ENCODE data around the gene CCRL2.

The CCRL2 gene, protein sequence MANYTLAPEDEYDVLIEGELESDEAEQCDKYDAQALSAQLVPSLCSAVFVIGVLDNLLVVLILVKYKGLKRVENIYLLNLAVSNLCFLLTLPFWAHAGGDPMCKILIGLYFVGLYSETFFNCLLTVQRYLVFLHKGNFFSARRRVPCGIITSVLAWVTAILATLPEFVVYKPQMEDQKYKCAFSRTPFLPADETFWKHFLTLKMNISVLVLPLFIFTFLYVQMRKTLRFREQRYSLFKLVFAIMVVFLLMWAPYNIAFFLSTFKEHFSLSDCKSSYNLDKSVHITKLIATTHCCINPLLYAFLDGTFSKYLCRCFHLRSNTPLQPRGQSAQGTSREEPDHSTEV

DNA sequence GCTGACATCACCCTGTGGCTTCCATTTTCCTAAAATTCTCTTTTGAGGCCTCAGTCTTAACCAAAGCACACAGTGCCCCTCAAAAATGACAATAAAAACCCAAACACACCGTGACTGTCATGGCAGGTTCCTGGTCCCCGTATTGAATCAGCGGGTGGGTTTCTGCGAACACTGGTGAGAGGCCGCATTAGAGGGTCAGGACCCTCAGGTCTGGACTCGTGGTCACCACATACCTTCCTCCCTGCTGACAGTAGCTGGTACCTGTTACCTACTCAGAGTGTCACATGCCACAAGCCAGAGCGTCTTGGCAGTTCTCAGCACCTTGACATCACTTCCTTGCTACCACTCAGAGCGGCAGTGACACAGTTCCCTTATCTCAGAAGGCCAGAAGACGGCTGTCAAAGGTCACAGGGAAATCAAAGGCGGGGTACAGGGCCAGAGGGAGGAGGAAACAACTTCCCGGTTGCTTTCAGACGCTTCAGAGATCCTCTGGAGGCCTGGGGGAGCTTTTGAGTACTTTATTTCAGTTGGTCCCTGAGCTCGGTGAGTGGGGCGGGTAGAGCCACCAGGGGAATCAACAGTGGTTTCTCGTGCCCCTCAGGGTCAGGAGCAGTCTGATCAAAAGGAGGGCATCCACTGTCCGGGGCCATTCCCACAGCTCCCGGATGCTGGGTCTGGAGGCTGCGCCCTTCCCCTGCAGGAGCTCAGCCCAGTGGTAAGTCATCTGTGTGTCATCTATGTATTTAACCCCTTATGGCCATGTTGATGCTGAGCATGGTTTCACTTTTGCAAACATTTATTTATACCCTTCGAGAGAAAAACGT is at the start of gene CCRL2, which contains the start of gene CCR5AS:
Gene CCRL2 (plus strand): TSS at position 472 of the 824 bp plus-strand sequence. CDS start 821 bp downstream, outside the sequence.
Gene CCR5AS (minus strand): TSS at position 279 of the 824 bp plus-strand sequence.
- no peak for DNase-seq

DNA sequence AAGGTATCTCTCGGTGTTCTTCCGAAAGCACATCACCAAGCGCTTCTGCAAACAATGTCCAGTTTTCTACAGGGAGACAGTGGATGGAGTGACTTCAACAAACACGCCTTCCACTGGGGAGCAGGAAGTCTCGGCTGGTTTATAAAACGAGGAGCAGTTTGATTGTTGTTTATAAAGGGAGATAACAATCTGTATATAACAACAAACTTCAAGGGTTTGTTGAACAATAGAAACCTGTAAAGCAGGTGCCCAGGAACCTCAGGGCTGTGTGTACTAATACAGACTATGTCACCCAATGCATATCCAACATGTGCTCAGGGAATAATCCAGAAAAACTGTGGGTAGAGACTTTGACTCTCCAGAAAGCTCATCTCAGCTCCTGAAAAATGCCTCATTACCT is 48.6 kb upstream of the CCRL2 start:
- DNase-seq: no peak

DNA sequence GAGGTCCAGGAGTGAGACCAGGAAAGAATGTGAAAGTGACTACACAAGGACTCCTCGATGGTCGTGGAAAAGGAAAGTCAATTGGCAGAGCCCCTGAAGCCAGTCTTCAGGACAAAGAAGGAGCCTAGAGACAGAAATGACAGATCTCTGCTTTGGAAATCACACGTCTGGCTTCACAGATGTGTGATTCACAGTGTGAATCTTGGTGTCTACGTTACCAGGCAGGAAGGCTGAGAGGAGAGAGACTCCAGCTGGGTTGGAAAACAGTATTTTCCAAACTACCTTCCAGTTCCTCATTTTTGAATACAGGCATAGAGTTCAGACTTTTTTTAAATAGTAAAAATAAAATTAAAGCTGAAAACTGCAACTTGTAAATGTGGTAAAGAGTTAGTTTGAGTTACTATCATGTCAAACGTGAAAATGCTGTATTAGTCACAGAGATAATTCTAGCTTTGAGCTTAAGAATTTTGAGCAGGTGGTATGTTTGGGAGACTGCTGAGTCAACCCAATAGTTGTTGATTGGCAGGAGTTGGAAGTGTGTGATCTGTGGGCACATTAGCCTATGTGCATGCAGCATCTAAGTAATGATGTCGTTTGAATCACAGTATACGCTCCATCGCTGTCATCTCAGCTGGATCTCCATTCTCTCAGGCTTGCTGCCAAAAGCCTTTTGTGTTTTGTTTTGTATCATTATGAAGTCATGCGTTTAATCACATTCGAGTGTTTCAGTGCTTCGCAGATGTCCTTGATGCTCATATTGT is 47.1 kb upstream of the CCRL2 start:
- no peak for DNase-seq

DNA sequence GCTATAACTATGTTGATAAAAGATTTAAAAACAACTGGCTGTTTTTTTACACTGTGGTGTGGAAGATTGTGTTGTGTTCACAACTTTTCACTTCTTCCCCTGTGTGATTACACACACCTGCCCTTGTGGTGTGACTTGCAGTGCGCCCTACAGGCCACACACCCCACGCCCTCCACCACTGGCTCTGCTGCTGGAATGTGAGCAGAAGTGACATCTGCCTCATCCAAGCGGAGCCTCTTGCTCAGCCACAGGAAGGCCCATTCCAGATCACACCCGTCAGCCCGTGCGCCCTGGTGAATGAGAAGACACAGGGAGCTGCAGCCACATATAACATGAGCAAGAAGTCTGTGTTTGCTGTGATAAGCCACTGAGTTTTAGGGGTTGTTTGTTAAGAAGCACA is 46.2 kb upstream of the CCRL2 start:
- DNase-seq: no peak

DNA sequence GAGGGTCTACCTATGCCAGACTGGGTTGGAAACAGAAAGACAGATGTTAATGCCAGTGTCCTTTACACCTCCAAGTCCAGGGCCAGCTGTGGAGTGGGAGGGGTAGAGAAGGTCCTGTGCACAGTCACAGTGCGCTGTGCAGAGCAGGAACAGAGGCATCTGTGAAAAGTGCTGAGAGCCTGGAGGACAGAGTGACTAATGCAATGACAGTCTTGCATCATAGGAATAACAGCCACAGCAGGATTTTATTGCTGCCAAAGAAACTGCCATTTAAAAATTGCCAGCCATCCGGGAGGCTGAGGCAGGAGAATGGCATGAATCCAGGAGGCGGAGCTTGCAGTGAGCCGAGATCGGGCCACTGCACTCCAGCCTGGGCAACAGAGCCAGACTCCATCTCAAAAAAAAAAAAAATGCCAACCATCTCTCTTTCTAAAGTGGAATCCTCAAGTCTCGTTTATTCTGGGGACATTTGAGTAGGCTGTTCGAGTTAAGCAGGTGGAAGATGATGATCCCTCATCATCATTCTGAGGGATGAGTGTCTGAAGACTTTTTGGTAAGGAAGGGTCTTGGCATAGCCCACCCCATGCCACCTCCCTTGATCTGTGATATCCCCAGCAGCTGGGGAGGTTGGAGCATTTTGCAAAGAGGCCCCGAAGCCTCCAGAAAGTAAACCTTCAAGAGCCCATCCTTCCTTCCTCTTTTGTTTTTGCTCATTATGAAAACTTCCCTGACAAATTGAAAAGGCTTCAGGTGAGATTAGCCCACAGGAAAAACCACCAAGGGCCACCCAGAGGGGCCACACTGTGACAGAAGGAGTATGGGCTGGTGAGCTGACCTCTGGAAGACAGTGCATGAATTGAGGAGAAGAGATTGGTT is 45.4 kb upstream of the CCRL2 start:
- no peak for DNase-seq

DNA sequence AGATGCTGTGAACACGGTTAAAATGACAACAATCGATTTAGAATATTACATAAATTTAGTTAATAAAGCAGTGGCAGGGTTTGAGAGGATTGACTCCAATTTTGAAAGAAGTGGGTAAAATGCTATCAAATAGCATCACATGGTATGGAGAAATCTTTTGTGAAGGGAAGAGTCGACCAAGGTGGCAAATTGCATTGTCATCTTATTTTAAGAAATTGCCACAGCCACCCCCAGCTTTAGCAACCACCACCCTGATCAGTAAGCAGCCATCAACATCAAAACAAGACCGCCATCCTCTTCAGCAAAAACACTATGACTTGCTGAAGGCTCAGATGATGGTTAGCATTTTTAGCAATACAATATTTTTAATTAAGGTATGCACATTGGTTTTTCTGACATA is 42.0 kb upstream of the CCRL2 start:
- DNase-seq: no peak

DNA sequence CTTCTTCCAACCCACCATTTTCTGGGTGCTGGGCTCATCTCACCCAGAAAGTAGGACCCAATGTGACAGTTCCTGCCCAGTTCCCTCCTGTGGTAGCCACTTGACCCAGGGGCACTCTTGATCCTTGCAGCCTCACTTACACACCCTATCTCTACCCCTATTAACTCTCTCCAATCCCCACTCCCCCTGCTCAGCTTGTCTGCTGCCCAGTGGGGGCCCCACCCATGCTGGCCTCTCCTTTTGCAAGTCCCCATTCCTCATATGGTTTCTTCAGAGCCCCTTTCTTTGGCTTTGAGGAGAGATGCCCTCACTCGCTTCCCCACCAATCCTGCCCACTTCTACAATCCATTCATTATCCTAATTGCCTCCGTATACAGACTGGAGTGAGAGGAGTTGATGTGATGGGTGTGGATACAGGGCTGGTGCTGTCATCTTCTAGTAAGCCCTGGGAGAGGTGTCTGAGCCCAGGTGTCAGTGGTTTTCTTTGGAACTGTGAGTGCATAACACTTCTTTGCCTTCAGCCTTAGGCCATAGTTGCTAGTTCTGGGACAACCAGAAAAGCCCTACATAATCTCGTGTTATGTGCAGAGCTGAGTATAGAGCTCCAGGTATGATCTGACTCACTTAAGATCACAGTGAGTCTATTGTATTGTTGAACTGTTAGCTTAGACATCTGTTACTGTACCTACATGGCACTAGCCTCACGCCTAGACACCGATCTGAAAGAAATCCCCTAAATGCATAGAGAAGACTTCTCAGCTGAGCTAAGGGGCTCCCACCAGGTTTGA is 41.1 kb upstream of the CCRL2 start:
- DNase-seq: no peak

DNA sequence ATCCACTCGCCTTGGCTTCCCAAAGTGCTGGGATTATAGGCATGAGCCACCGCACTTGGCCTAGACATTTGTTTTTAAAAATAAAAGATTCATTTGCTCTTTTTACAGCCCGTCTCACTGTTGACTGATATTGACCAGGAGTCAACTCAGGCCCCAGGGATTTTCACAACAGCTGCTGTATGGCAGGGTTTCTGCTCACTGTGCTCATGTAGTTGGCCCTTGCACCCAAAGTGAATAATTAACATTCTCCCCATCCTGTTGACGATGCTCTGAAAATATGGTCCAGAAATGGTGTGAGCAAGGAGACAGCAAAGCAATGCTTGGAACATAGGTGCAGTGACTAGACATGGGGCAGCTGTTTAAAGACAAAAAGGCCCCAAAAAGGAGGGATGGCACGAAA is 39.2 kb upstream of the CCRL2 start:
- no peak for DNase-seq

DNA sequence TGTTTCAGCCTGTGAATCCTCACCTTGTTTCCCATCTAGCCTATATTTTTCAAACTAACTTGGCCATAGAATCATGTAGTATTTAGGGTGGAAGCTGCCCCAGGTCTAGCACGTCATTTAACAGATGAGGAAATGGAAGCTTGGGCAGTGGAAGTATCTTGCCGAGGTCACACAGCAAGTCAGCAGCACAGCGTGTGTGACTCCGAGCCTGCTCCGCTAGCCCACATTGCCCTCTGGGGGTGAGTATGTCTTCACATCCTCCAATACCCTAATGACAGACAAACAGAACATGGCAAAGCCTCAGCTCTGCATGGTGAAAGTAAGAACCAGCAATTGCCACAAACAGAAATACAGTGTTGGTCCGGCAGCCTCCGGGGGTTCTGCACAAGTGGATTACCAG is 38.5 kb upstream of the CCRL2 start:
- DNase-seq: no peak

DNA sequence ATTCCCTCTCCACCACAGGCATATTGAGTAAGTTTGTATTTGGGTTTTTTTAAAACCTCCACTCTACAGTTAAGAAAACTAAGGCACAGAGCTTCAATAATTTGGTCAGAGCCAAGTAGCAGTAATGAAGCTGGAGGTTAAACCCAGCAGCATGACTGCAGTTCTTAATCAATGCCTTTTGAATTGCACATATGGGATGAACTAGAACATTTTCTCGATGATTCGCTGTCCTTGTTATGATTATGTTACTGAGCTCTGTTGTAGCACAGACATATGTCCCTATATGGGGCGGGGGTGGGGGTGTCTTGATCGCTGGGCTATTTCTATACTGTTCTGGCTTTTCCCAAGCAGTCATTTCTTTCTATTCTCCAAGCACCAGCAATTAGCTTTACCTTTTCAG is 37.9 kb upstream of the CCRL2 start:
- DNase-seq: no peak

DNA sequence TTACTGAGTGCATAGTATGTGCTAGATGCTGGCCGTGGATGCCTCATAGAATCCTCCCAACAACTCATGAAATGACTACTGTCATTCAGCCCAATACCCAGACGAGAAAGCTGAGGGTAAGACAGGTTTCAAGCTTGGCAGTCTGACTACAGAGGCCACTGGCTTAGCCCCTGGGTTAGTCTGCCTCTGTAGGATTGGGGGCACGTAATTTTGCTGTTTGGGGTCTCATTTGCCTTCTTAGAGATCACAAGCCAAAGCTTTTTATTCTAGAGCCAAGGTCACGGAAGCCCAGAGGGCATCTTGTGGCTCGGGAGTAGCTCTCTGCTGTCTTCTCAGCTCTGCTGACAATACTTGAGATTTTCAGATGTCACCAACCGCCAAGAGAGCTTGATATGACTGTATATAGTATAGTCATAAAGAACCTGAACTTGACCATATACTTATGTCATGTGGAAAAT is 37.4 kb upstream of the CCRL2 start:
- DNase-seq: no peak

DNA sequence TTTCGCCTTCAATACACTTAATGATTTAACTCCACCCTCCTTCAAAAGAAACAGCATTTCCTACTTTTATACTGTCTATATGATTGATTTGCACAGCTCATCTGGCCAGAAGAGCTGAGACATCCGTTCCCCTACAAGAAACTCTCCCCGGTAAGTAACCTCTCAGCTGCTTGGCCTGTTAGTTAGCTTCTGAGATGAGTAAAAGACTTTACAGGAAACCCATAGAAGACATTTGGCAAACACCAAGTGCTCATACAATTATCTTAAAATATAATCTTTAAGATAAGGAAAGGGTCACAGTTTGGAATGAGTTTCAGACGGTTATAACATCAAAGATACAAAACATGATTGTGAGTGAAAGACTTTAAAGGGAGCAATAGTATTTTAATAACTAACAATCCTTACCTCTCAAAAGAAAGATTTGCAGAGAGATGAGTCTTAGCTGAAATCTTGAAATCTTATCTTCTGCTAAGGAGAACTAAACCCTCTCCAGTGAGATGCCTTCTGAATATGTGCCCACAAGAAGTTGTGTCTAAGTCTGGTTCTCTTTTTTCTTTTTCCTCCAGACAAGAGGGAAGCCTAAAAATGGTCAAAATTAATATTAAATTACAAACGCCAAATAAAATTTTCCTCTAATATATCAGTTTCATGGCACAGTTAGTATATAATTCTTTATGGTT is 36.1 kb upstream of the CCRL2 start, which contains the start of gene CCR5:
Gene CCR5 (plus strand): TSS at position 108 of the 680 bp plus-strand sequence. CDS start 1,957 bp downstream, outside the sequence.
- DNase-seq: no peak

DNA sequence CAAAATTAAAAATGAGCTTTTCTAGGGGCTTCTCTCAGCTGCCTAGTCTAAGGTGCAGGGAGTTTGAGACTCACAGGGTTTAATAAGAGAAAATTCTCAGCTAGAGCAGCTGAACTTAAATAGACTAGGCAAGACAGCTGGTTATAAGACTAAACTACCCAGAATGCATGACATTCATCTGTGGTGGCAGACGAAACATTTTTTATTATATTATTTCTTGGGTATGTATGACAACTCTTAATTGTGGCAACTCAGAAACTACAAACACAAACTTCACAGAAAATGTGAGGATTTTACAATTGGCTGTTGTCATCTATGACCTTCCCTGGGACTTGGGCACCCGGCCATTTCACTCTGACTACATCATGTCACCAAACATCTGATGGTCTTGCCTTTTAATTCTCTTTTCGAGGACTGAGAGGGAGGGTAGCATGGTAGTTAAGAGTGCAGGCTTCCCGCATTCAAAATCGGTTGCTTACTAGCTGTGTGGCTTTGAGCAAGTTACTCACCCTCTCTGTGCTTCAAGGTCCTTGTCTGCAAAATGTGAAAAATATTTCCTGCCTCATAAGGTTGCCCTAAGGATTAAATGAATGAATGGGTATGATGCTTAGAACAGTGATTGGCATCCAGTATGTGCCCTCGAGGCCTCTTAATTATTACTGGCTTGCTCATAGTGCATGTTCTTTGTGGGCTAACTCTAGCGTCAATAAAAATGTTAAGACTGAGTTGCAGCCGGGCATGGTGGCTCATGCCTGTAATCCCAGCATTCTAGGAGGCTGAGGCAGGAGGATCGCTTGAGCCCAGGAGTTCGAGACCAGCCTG is 35.3 kb upstream of the CCRL2 start:
- DNase-seq: no peak

DNA sequence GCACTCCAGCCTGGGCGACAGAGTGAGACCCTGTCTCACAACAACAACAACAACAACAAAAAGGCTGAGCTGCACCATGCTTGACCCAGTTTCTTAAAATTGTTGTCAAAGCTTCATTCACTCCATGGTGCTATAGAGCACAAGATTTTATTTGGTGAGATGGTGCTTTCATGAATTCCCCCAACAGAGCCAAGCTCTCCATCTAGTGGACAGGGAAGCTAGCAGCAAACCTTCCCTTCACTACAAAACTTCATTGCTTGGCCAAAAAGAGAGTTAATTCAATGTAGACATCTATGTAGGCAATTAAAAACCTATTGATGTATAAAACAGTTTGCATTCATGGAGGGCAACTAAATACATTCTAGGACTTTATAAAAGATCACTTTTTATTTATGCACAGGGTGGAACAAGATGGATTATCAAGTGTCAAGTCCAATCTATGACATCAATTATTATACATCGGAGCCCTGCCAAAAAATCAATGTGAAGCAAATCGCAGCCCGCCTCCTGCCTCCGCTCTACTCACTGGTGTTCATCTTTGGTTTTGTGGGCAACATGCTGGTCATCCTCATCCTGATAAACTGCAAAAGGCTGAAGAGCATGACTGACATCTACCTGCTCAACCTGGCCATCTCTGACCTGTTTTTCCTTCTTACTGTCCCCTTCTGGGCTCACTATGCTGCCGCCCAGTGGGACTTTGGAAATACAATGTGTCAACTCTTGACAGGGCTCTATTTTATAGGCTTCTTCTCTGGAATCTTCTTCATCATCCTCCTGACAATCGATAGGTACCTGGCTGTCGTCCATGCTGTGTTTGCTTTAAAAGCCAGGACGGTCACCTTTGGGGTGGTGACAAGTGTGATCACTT is 34.3 kb upstream of the CCRL2 start:
- DNase-seq: no peak

DNA sequence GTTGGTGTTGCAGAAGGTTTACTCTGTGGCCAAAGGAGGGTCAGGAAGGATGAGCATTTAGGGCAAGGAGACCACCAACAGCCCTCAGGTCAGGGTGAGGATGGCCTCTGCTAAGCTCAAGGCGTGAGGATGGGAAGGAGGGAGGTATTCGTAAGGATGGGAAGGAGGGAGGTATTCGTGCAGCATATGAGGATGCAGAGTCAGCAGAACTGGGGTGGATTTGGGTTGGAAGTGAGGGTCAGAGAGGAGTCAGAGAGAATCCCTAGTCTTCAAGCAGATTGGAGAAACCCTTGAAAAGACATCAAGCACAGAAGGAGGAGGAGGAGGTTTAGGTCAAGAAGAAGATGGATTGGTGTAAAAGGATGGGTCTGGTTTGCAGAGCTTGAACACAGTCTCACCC is 32.3 kb upstream of the CCRL2 start:
- DNase-seq: no peak

DNA sequence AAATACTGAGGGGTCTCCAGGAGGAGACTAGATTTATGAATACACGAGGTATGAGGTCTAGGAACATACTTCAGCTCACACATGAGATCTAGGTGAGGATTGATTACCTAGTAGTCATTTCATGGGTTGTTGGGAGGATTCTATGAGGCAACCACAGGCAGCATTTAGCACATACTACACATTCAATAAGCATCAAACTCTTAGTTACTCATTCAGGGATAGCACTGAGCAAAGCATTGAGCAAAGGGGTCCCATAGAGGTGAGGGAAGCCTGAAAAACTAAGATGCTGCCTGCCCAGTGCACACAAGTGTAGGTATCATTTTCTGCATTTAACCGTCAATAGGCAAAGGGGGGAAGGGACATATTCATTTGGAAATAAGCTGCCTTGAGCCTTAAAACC is 31.8 kb upstream of the CCRL2 start:
- no peak for DNase-seq

DNA sequence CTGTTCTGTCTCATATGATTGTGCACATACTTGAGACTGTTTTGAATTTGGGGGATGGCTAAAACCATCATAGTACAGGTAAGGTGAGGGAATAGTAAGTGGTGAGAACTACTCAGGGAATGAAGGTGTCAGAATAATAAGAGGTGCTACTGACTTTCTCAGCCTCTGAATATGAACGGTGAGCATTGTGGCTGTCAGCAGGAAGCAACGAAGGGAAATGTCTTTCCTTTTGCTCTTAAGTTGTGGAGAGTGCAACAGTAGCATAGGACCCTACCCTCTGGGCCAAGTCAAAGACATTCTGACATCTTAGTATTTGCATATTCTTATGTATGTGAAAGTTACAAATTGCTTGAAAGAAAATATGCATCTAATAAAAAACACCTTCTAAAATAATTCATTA is 31.2 kb upstream of the CCRL2 start:
- no peak for DNase-seq

DNA sequence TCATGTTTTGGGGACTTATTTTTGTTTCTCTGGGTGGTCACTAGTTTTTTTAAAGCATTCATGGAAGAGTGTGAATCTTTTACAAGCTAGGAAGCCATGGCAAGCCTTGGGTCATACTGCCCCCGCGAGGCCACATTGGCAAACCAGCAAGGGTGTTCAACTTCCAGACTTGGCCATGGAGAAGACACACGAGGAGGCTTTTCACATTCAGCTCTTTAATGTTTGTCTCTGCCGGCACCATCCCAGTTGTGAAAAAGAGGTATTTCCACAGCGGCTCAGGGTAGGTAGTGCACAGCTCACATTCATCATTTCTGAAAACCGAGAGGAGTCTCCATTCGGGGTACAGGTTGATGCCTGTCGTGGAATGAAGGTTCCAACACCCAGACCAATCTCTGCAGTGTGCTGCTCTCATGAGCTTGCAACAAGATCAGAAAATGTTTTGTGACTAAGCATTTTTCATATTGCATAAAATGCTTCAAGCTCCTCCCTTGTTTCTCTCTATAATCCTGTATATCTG is 28.6 kb upstream of the CCRL2 start:
- peak in 1 of 2 experiments; percentile 20 for DNase-seq

All from SW 1271 (cell line).